SK-N-SH treated with all-trans-retinoic acid at 6 μM for 48 hours (cell line): Measurements from ENCODE around the gene ATL2.

ENCODE experiments used
- ARNTL ChIP-seq: fragments of 450-650 bp; formaldehyde crosslinking; IDR thresholded peaks from 2 replicates; pipeline ENCODE4 v1.5.0; 2020; ENCODE audit warnings: low read depth, mild to moderate bottlenecking, moderate library complexity, borderline replicate concordance
- CSDC2 ChIP-seq: fragments of 250-450 bp; sonication (Bioruptor Pico); IDR thresholded peaks from 2 replicates; pipeline ENCODE4 v1.5.0; 2020; ENCODE audit warnings: mild to moderate bottlenecking, moderate library complexity
- ESRRG ChIP-seq: fragments of 250-450 bp; sonication (Bioruptor Pico); IDR thresholded peaks from 2 replicates; pipeline ENCODE4 v1.6.1; 2021; ENCODE audit warnings: mild to moderate bottlenecking
- ISL1 ChIP-seq: fragments of 250-450 bp; sonication (Bioruptor Pico); IDR thresholded peaks from 2 replicates; pipeline ENCODE4 v2.1.2; 2022; ENCODE audit warnings: mild to moderate bottlenecking, moderate library complexity
- RARB ChIP-seq: fragments of 250-450 bp; sonication (Bioruptor Pico); IDR thresholded peaks from 2 replicates; pipeline ENCODE4 v1.8.0; 2021; ENCODE audit warnings: mild to moderate bottlenecking, moderate library complexity
- SNAI2 ChIP-seq: fragments of 250-450 bp; sonication (Bioruptor Pico); IDR thresholded peaks from 2 replicates; pipeline ENCODE4 v1.5.0; 2020; ENCODE audit warnings: mild to moderate bottlenecking, moderate library complexity
- TCF4 ChIP-seq: fragments of 250-450 bp; sonication (Bioruptor Pico); IDR thresholded peaks from 2 replicates; pipeline ENCODE4 v1.8.0; 2021; ENCODE audit warnings: mild to moderate bottlenecking, moderate library complexity, borderline replicate concordance
- ZC3H10 ChIP-seq: fragments of 250-450 bp; sonication (Bioruptor Pico); IDR thresholded peaks from 2 replicates; pipeline ENCODE4 v1.5.1; 2021; ENCODE audit warnings: mild to moderate bottlenecking, moderate library complexity
- ZFP3 ChIP-seq: fragments of 250-450 bp; sonication (Bioruptor Pico); IDR thresholded peaks from 2 replicates; pipeline ENCODE4 v1.5.0; 2020; ENCODE audit warnings: mild to moderate bottlenecking, moderate library complexity
- ZFP30 ChIP-seq: fragments of 450-650 bp; formaldehyde crosslinking; IDR thresholded peaks from 2 replicates; pipeline ENCODE4 v1.5.0; 2022; ENCODE audit warnings: mild to moderate bottlenecking, moderate library complexity
- ZNF70 ChIP-seq: fragments of 450-650 bp; formaldehyde crosslinking; IDR thresholded peaks from 2 replicates; pipeline ENCODE4 v1.5.0; 2020; ENCODE audit warnings: mild to moderate bottlenecking, moderate library complexity
- TF ChIP-seq, protein P1 (sequence below): fragments of 250-450 bp; sonication (Bioruptor Pico); IDR thresholded peaks from 2 replicates; pipeline ENCODE4 v1.8.0; 2020; ENCODE audit warnings: mild to moderate bottlenecking, moderate library complexity, borderline replicate concordance
- TF ChIP-seq, protein P2 (sequence below): fragments of 250-450 bp; sonication (Bioruptor Pico); IDR thresholded peaks from 2 replicates; pipeline ENCODE4 v1.5.1; 2020; ENCODE audit warnings: low read depth, mild to moderate bottlenecking, moderate library complexity
- TF ChIP-seq, protein P3 (sequence below): fragments of 250-450 bp; sonication (Bioruptor Pico); IDR thresholded peaks from 2 replicates; pipeline ENCODE4 v1.8.0; 2021; ENCODE audit warnings: low read depth, mild to moderate bottlenecking, moderate library complexity, borderline replicate concordance

DNA sequence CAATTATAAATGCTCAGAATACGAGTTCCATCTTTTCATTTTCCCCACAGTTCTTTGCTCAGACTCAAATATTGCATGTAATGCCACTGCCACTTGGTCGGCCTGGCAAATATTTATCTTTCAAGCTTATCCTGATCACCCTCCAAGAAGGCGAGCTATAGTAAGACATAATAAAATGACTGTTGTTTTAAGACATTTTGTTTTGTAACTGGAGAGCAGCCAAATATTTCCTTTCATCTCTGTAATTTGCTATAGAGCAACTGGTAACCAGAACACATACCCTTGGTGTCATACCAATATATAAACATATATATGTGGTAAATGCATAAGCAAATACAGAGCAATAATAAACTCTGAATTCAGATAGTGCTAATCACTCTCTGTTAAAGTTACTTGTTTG is 7.3 kb upstream of the ATL2 start:
- TF ChIP-seq ZNF70 (CRISPR knock-in tag) = no peak
- TF ChIP-seq ZFP30 (CRISPR knock-in tag) = no peak
- TF ChIP-seq CSDC2 (CRISPR knock-in tag) = no peak
- TF ChIP-seq, protein P1, sequence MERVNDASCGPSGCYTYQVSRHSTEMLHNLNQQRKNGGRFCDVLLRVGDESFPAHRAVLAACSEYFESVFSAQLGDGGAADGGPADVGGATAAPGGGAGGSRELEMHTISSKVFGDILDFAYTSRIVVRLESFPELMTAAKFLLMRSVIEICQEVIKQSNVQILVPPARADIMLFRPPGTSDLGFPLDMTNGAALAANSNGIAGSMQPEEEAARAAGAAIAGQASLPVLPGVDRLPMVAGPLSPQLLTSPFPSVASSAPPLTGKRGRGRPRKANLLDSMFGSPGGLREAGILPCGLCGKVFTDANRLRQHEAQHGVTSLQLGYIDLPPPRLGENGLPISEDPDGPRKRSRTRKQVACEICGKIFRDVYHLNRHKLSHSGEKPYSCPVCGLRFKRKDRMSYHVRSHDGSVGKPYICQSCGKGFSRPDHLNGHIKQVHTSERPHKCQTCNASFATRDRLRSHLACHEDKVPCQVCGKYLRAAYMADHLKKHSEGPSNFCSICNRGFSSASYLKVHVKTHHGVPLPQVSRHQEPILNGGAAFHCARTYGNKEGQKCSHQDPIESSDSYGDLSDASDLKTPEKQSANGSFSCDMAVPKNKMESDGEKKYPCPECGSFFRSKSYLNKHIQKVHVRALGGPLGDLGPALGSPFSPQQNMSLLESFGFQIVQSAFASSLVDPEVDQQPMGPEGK (CRISPR knock-in tag) = no peak
- TF ChIP-seq, protein P2, sequence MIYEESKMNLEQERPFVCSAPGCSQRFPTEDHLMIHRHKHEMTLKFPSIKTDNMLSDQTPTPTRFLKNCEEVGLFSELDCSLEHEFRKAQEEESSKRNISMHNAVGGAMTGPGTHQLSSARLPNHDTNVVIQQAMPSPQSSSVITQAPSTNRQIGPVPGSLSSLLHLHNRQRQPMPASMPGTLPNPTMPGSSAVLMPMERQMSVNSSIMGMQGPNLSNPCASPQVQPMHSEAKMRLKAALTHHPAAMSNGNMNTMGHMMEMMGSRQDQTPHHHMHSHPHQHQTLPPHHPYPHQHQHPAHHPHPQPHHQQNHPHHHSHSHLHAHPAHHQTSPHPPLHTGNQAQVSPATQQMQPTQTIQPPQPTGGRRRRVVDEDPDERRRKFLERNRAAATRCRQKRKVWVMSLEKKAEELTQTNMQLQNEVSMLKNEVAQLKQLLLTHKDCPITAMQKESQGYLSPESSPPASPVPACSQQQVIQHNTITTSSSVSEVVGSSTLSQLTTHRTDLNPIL (CRISPR knock-in tag) = no peak
- no peak for TF ChIP-seq RARB (CRISPR knock-in tag)
- no peak for TF ChIP-seq ZC3H10 (CRISPR knock-in tag)
- TF ChIP-seq, protein P3, sequence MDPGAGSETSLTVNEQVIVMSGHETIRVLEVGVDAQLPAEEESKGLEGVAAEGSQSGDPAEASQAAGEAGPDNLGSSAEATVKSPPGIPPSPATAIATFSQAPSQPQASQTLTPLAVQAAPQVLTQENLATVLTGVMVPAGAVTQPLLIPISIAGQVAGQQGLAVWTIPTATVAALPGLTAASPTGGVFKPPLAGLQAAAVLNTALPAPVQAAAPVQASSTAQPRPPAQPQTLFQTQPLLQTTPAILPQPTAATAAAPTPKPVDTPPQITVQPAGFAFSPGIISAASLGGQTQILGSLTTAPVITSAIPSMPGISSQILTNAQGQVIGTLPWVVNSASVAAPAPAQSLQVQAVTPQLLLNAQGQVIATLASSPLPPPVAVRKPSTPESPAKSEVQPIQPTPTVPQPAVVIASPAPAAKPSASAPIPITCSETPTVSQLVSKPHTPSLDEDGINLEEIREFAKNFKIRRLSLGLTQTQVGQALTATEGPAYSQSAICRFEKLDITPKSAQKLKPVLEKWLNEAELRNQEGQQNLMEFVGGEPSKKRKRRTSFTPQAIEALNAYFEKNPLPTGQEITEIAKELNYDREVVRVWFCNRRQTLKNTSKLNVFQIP (CRISPR knock-in tag) = no peak
- TF ChIP-seq SNAI2 (CRISPR knock-in tag) = no peak
- TF ChIP-seq ARNTL = no peak
- TF ChIP-seq ESRRG = no peak
- no peak for TF ChIP-seq ZFP3 (CRISPR knock-in tag)
- TF ChIP-seq ISL1 (CRISPR knock-in tag) = no peak
- TF ChIP-seq TCF4 (CRISPR knock-in tag) = no peak
